ENCODE data around the gene OXT. TPM values are rescaled to one million over a fixed set of nuclear protein-coding genes. Genes with fewer than 3 reads are reported as not detected.

OXT gene
- total RNA-seq, 2 donors from 2014 or later = not detected

DNA sequence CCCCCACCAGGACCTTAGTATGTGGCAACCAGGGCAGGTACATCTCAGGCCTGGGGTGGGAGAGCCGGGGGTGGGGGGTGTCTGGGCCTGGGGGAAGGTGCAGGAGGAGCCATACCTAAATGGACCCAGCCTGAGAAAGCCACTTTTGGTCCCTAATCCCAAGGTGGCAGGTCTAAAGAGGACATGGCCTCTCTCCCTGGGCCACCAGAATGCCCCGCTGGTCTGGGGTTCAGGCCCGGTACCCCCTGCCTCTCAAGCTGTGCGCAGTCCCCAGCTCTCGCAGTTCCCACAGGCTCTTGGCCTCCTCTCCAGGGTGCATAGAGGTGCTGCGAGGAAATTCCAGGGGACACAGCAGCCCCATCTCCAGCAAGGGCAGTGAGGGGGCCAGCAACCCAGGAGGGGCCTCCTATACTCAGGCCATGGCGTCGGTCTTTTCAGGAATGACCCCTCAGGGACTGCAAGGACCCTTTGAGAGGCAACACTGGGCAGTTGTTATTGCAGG, 14.2 kb downstream of the OXT start:
- peaks cover 6 to 14% of the 10 kb centered on the region in 2 donors for H3K27me3 ChIP-seq

DNA sequence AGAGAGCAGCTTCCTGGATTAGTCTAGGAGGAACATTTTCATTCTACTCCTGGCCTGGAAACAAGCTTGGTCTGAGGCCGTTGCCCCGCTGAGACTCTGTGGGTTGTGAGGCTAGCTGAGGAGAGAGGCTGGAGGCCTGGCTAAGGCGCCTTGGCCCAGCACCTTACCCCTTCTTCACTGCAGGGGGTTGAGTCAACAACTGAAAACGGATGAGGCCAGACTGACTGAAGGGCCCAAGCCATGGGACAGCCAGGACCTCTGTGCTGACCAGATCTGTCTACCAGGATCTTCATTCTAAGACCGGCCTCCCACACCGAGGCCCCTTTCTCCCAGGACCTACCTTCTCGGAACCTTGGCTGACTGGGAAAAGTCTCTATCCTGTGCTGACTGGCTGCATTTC, 16.6 kb downstream of the OXT start:
- Histone ChIP-seq H3K9me3 (no peaks in the 10 kb centered on the region), H3K27me3 (peaks cover 2 to 5% of the 10 kb centered on the region in 2 donors), H3K36me3 (no peaks in the 10 kb centered on the region), H3K4me1 (peaks cover 0 to 11% of the 10 kb centered on the region in 2 donors), H3K4me3 (no peak overlapping the region), H3K27ac (no peak overlapping the region)
- TF ChIP-seq, protein P1, sequence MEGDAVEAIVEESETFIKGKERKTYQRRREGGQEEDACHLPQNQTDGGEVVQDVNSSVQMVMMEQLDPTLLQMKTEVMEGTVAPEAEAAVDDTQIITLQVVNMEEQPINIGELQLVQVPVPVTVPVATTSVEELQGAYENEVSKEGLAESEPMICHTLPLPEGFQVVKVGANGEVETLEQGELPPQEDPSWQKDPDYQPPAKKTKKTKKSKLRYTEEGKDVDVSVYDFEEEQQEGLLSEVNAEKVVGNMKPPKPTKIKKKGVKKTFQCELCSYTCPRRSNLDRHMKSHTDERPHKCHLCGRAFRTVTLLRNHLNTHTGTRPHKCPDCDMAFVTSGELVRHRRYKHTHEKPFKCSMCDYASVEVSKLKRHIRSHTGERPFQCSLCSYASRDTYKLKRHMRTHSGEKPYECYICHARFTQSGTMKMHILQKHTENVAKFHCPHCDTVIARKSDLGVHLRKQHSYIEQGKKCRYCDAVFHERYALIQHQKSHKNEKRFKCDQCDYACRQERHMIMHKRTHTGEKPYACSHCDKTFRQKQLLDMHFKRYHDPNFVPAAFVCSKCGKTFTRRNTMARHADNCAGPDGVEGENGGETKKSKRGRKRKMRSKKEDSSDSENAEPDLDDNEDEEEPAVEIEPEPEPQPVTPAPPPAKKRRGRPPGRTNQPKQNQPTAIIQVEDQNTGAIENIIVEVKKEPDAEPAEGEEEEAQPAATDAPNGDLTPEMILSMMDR (IDR thresholded peaks at IDR 0.05) = no peak
- DNase-seq (ENCODE audit: low spot score) = no peak

More for the DNA sequence above, 14.2 kb downstream of the OXT start:
- Histone ChIP-seq H3K9me3 (no peaks in the 10 kb centered on the region), H3K4me3 (no peak overlapping the region), H3K4me1 (peaks cover 0 to 20% of the 10 kb centered on the region in 2 donors), H3K27ac (no peak overlapping the region), H3K36me3 (no peaks in the 10 kb centered on the region)
- TF ChIP-seq, protein P1 (IDR thresholded peaks at IDR 0.05) = no peak
- no peak for DNase-seq (ENCODE audit: low spot score)

DNA sequence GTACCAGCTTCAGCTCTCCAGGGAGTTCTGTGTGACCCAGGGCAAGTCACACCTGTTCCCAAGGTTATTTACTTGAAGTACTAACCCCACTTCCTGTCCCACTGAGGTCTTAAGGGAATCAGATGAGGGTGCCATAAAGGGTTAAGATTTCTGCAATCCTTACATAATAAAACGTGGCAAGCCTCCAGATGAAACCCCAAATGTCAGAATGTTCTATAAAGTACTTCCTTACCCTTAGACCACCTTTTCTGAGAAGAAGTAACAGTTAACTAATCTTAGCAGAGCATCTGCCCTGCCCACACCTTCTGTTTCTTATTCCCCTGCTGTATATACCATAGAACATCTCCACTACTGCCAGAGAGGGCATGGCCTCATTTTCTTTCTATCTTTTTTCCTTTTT, 19.1 kb downstream of the OXT start:
- TF ChIP-seq, protein P1 (IDR thresholded peaks at IDR 0.05) = no peak
- Histone ChIP-seq H3K27me3 (no peaks in the 10 kb centered on the region), H3K9me3 (no peaks in the 10 kb centered on the region), H3K36me3 (no peaks in the 10 kb centered on the region), H3K4me1 (peaks cover 0 to 10% of the 10 kb centered on the region in 2 donors), H3K4me3 (no peak overlapping the region), H3K27ac (no peak overlapping the region)
- no peak for DNase-seq (ENCODE audit: low spot score)

DNA sequence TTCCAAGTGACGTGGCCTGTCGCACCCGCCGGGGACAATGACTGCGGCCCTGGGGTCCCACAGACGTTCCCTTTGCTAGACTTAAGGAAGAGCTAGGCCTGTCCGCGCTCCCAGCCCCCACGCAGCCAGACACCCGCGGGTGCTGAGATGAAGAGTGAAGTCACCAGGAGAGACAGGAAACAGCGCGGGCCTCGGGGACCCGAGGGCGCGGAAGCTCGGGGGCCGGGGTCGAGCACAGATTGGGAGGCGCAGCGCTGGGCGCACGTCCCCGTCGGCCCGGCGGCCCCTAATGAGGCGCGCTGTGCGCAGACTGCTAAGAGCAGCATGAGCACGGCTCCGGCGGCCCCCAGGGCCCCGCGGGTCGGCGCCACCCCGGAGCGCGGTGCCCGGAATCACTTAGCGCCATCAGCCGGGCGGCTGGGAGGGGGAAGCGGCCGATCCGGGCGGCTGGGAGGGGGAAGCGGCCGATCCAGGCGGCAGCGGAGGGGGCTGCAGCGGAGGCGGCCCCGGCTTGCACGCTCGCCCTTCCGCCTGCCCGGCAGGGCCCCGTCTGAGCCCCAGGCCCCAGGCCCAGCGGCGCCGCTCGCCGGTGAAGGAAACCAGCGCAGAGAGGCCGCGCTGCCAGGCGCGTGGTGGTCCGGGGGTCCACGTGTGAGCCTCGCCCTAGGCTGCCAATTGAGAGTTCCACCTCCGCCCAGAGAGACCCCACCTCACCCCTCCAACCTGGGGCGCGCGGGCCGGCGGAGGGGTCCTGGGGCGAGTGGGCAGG, 21.4 kb downstream of the OXT start:
- DNase-seq (ENCODE audit: low spot score) = no peak
- TF ChIP-seq, protein P1 (IDR thresholded peaks at IDR 0.05) = no peak
- Histone ChIP-seq H3K27ac (no peak overlapping the region), H3K27me3 (no peaks in the 10 kb centered on the region), H3K4me1 (peaks cover 0 to 10% of the 10 kb centered on the region in 2 donors), H3K4me3 (peak overlapping the region in 1 of 2 donors; percentile 49), H3K9me3 (no peaks in the 10 kb centered on the region), H3K36me3 (no peaks in the 10 kb centered on the region)

DNA sequence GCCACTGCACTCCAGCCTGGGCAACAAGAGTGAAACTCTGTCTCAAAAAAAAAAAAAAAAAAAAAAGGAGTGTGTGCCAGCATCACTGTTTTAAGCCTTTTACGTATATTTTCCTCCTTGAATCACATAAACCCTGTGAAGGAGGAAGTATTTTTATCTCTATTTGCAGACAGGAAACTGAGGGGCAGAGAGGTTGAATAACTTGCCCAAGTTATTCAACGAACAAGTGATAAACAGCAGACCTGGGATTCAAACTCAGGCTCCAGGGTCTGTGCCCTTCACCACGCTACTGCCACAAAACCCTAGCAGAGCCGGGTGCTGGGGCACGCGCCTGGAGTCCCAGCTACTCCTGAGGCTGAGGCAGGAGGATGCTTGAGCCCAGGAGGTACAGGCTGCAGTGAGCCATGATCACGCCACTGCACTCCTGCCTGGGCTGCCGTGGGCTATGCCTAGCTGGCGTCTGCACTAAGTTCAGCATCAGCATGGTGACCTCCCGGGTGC, 22.5 kb downstream of the OXT start:
- Histone ChIP-seq H3K9me3 (no peaks in the 10 kb centered on the region), H3K36me3 (no peaks in the 10 kb centered on the region), H3K4me1 (peaks cover 0 to 10% of the 10 kb centered on the region in 2 donors), H3K27ac (no peak overlapping the region), H3K4me3 (no peak overlapping the region), H3K27me3 (no peaks in the 10 kb centered on the region)
- TF ChIP-seq, protein P1 (IDR thresholded peaks at IDR 0.05) = no peak
- no peak for DNase-seq (ENCODE audit: low spot score)

Data from right atrium auricular region (tissue), 2 donors.